Glomerular visceral epithelial cell (primary cell): ENCODE data around the gene LRRC56.
"Not testable (repeated sequence)": the region's sequence is repeated elsewhere in the genome, so short reads cannot be mapped to it uniquely, and the experiment has no call there.

Experiments used
- DNase-seq: peaks from one replicate; pipeline ENCODE4 v3.0.0-alpha.2; 2016; ENCODE audit errors: extremely low spot score

The LRRC56 gene

DNA sequence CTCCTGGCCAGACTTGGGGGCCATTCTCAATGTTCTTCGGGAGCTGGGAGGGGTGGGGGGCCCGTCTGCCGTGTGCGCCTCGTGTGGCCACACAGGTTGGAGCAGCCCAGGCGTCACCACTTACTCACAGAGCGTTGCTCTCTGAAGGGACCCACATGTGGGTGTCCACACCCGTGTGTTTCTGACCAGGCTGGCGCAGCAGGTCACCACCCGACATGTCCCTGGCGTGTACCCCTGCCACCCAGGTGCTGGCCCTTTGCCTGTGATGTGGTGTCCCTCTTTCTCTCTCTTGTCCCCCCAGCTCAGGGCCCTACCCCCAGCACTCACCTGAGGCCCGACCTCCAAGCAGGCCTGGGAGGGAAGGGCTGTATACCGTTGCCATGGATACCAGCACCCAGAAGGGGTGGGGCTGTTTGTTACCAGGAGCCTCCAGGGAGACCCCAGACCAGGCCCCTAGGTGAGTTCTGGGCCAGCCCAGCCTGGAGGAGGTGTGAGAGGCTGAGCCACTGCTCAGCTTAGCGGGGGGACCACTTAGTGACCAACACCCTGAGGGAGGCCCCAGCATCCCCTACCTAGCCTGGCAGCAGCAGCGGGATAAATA lies 21.8 kb downstream of the LRRC56 start:
- DNase-seq, result no peak

DNA sequence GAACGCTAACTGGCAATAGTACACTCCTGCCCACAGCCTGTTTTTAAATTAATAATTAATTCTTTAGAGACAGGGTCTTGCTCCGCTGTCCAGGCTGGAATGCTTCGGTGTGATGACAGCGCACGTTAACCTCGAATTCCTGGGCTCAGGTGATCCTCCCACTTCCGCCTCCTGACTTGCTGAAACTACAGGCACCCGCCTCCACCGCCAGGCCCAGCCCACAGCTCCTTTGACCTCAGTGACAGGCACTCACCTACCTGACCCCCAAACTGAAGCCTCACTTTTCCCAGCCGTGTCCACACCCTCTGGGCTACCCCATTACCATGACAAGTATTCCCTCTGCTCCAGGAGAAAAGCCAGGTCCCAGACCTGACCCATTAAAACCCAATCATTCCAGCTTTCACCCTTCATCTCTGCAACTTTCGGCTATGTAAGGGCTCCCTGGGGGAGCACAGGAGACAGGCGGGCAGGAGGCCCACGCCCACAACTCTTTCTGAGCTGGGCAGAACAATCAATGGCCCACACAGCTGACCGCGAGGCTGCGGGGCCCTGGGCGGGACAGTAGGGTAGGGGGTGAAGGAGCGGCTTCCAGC lies 22.5 kb downstream of the LRRC56 start:
- no peak for DNase-seq

DNA sequence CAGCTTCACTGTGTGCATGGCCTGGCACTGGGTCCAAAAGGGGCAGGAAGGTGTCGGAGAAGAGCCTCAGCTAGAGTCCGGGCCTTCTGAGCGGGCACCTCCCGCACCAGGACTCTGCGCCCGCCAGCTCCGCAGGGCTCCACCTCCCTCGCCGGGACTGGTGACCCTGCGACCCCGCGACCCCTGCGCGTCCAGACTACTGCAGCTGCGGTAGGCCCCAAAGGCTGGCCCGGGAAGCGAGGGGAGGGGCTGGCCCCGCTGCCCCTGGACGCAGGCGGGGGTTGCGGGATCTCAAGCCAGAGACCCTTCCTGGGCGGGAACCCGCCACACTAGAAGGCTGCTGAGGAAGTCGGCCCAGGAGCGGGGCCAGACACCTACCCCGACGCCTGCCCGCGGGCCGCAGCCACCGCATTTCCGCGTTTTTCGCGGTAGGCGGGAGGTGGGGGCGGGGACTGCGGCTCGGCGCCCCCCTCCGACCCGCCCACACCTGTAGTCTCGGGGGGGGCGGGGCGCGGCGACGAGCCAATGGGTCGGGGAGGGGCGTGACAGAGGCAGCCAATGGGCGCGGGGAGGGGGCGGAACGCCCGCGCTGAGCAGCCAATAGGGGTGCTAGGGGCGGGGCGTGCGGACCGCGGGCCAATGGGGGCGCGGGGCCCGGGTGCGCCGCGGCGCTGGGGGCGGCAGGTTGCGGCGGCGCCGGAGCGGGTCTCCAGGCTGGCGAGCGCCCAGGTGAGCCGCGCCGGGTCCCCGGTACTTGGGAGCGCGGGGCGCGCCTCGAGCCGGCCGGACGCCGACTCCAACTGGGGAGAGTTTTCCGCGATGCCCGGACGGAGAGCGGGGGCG lies 23.2 kb downstream of the LRRC56 start, which contains the start of the genes LMNTD2 and RASSF7:
Gene LMNTD2 (minus strand): TSS at position 434 of the 843 bp plus-strand sequence. CDS start 22 bp downstream, at position 412.
Gene RASSF7 (plus strand): TSS at position 666 of the 843 bp plus-strand sequence. CDS start 799 bp downstream, outside the sequence.
- DNase-seq, result peak; percentile 92

DNA sequence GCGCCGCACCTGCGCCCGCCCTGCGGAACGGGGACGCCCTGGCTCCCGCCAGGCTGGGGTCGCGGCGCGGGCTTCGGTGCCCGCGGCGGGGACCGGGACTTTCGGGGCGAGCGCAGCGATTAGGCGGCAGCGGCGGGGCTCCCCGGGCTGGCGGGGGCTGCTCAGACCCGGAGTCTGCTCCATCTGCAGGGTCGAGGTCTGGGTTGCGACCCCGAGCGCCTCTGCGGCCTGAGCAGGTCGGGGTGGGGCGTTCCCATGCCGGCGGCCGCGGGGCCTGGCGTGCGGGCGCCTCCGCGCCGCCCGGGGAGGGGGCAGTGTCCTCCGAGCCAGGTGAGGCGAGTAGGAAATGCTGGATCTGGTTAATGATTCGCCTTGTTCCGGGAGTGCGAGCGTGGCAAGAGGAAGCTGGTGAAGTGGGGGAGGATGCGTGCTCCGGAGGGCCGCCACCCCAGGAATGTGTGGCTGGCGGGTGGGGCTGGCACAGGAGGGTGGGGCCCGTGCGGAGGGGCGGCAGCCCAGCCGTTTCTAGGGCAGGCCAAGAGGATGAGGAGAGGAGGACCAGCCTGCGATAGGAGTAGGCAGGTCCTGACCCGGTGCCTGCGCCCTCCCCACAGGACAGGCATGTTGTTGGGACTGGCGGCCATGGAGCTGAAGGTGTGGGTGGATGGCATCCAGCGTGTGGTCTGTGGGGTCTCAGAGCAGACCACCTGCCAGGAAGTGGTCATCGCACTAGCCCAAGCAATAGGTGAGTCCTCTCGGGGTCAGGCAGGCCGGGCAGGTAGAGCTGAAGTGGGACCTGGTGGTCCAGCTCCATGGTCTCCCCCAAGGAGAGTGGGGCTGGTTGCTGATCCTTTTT lies 24.0 kb downstream of the LRRC56 start:
- DNase-seq, result peak; percentile 92

DNA sequence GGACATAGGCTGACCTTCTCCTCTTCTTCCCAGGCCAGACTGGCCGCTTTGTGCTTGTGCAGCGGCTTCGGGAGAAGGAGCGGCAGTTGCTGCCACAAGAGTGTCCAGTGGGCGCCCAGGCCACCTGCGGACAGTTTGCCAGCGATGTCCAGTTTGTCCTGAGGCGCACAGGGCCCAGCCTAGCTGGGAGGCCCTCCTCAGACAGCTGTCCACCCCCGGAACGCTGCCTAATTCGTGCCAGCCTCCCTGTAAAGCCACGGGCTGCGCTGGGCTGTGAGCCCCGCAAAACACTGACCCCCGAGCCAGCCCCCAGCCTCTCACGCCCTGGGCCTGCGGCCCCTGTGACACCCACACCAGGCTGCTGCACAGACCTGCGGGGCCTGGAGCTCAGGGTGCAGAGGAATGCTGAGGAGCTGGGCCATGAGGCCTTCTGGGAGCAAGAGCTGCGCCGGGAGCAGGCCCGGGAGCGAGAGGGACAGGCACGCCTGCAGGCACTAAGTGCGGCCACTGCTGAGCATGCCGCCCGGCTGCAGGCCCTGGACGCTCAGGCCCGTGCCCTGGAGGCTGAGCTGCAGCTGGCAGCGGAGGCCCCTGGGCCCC lies 24.8 kb downstream of the LRRC56 start:
- no peak for DNase-seq

DNA sequence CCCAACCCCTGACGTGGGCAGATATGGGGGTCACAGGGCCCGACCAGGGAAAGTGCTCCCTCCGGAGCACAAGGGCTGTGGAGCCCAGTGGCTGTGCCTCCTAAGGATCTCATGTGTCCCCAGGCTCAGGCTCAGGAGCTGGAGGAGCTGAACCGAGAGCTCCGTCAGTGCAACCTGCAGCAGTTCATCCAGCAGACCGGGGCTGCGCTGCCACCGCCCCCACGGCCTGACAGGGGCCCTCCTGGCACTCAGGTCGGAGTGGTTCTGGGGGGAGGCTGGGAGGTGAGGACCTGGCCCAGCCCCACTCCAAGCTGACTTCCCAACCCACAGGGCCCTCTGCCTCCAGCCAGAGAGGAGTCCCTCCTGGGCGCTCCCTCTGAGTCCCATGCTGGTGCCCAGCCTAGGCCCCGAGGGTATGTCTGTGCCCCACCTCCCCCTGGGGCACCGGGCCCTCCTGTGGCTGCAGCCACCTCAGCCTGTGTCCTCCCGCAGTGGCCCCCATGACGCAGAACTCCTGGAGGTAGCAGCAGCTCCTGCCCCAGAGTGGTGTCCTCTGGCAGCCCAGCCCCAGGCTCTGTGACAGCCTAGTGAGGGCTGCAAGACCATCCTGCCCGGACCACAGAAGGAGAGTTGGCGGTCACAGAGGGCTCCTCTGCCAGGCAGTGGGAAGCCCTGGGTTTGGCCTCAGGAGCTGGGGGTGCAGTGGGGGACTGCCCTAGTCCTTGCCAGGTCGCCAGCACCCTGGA lies 25.9 kb downstream of the LRRC56 start:
- DNase-seq, result no peak

DNA sequence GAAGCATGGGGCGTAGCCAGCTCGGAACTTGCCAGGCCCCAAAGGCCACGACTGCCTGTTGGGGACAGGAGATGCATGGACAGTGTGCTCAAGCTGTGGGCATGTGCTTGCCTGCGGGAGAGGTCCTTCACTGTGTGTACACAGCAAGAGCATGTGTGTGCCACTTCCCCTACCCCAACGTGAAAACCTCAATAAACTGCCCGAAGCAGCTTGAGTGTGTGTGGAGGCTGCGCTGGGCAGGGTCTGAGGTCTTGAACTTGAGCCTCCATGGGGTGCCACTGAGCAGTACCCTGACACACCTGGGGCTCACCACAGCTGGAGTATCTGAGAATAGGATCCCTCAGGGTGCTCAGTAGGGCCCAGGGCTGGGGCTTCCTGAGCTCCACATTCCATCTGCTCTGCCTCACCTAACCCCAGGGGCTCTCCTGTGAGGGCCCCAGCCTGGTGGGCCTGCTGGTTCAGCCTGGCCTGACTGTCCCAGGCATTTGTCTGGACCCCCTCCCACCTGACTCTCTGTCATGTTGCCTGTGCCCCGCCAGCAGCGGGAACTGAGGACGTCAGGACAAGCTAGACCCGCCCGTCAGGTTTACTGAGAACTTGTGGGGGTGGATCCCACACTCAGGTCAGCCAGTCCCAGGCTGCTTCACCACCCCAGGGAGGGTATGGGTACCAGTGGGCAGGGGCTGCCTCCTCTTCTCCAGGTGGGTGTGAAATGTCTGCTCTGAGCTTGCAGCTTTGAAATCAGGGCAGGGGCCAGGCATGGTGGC lies 26.7 kb downstream of the LRRC56 start:
- DNase-seq, result no peak

DNA sequence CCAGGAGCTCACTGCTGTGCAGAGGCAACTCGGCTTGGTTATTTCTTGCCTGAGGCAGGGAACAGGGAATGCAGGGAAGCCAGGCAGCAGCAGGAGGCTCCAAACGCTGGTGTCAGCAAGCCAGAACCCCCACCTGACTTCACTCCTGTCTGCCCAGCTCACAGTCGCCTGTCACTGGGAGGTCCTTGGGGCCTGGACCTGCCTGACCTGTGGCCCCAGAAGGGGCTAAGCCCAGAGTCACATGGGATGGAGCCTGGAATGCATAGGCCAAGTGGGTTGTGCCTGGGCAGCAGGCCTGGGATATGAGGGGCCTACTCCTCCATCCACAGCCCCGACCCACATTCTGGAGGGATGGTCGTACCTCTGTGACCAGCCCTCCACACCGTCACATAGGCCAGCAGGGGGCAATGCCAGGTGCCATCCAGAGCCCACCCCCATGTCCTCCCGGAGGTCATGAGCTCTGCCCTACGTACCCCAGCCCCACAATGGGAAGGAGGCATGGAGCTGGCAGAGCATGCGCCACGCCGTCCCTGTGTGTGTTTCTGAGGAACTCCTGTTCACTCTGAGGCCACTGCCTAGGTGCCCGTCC lies 28.7 kb downstream of the LRRC56 start:
- no peak for DNase-seq

DNA sequence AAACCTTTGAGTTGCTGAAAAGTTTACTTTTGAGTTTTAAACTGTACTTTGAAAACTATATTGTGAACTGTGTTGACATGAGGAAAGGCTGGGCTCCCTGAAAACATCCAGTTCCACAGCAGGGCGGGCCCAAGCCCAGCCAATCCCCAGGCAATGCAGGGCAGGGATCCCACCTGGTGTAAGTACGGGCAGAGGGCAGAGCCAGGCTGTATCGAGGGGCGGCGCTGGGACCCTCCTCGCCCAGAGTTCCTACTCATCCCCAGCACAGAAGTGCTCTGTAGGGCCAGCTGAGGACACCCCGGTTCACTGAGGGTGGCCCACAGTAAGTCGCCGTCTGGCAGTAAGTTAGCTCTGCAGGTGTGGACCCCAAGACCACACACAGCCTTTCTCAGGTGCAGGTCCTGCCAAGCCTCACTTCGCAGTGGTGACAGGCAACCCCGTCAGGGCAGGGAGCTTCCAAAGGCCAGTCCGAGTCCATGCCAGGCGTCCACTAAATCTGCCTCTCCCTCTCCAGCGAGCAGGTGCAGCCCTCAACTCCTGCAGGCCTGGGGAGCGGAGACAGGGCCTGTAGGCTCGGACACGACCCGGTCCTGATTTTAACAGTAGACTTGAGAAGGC lies 29.8 kb downstream of the LRRC56 start:
- DNase-seq, result no peak

DNA sequence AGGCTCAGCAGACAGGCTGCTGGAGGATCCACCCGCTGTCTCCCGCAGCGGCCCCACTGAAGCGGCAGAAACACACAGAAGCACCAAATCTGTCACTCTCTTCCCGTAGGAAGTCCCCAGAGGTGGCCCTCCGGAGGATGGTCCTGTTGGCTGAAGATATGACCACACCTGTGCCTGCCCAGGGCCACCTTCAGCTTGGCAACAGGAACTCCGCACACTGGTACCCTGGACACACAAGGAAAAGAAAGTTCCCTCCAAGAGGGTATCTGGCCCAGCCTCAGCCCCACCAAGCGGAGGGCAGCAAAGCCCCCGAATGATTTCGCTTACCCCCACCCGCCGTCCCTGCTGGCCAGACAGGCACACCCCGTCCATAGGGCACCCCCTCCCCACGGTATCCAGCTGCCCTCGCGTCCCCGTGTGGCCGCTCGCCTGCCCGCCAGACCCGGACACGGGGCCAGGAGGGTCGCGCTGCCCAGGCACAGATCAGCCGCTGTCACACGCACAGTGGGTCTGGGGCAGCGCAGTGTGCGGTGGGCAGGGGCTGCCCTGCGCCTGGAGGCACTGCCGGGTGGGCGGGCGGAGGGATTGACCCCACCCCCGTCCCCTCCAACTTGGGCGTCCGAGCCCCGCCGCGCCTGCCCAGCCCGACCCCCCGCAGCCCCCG lies 30.4 kb downstream of the LRRC56 start:
- no peak for DNase-seq

DNA sequence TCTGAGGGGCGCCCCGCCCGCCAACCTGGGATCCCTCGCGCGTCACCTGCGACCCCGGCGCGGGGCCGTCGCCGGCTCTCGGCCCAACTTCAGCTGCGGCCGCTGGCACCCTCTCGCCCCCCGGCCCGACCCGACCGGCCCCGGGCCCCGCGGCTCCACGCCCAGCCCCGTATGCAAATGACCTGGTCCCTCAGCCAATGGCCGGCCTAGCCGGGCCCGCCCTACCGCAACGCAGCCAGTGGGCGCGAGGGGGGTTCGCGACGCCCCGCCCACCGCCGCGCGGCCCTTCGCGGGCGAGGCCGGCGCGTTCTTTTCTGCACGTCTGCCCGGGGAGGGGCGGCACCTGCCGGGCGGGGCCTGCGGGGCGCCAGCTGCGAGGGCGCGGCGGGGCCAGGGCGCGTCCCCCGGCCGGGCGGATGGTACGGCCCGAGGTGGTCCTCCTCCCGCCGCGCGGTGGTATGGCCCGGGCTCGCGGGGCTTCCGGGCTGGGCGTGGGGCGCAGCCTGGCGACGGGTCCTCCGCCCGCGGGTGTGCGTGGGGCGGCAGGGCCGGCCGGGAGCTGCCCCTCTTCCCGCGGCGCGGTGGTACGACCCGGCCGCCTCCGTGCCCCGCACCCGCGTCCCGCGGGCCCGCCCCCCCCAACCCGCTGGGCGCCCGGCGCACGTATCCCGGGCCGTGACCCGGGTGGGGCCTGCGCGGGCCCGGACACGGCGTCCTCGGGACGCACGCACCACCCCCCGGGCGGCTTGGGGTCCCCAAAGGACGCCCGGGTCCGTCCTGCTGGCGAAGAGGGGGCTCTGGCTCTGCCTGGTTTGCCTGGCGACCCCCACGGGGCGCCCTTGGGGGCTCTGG lies 31.2 kb downstream of the LRRC56 start:
- DNase-seq, result peak; percentile 96

DNA sequence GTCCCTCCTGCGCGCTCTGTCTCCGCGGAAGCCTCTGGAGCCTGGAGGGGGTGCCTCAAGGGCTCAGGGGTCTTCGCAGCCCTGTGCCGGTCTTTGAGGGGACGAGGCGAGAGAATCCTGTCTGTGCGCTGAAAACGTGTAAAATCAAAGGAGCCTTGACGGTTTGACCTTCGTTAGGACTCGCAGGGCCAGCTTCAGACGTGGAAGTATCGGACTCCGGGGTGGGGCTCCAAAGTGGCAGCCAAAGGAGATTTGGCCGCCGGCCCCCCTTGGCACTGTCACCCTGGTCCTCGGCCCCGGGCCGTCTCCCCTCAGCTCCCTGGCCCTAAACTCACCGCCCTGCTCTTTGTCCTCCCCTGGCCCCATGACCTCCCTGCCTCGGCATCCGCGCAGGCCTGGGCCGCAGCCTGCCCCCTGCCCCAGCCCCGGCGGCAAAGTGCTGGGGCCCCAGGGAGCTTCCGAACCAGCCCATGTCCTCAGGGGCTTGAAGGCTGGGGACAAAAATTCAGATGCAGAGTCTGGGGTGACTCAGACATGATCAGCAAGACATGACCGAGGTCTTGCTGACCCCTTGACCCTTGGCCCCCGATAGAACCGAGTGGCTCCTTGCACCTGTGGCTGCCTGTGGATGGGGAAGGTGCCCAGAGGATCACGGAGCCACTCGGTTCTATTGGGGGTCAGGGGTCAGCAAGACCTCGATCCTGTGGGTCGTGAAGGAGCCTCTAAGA lies 32.0 kb downstream of the LRRC56 start:
- no peak for DNase-seq

DNA sequence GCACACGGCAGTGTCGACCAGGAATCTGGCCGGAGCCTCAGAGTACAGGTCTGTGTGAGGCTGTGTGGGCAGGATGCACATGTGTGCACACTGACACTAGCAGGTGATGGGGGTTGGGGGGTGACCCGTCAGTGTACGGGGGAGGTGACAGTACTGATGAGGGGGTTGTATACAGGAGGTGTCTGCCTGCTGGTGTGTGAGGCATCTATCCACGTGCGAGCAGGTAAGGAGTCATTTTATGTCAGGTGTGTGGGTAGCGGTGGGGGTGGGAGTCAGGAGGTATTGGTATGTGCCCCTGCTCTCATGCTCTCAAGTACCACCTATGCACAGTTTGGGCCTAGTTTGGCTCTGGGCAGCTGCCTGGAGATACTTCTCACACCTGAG lies 34.5 kb downstream of the LRRC56 start:
- no peak for DNase-seq

DNA sequence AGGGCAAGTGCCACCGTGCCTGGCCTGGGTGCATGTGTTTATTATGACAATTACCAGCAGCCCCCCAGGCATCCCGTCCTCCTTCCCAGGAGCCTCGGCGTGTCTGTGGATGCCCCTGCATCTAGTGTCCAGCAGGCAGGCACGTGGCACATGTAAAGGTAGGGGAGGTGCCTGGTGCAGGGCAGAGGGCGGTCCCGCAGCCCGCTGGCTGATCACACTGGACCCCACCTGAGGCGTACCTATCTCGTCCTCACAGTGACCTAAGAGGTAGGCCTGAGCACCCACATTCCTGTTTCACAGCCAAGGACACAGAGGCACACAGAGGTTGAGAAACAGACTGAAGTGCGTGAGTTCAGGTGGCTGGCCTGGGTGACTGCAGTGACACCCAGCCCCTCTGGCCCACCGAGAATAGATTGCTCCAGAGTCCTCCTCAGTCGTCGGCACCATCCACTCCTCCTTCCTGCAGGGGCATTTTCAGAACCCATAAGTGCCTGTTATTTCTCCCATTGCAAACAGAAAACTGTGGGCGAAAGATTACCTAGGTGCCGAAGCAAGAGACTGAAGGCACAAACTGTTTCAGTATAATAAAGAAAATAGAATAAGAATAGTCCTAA lies 35.9 kb downstream of the LRRC56 start:
- no peak for DNase-seq

DNA sequence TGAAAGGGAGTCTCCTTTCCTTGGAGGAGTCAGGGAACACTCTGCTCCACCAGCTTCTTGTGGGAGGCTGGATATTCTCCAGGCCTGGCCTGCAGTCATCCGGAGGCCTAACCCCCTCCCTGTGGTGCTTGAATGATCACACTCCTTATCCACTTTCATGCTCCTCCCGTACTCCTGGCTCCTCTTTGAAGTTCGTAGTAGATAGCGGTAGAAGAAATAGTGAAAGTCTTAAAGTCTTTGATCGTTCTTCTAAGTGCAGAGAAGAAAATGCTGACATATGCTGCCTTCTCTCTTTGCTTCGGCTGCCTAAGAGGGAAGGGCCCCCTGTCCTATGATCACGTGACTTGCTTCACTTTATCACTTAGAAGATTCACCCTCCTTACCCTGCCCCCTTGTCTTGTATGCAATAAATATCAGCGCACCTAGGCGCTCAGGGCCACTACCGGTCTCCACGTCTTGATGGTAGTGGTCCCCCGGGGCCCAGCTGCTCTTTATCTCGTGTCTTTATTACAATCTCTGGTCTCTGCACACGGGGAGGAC lies 36.8 kb downstream of the LRRC56 start:
- not testable (repeated sequence) for DNase-seq

DNA sequence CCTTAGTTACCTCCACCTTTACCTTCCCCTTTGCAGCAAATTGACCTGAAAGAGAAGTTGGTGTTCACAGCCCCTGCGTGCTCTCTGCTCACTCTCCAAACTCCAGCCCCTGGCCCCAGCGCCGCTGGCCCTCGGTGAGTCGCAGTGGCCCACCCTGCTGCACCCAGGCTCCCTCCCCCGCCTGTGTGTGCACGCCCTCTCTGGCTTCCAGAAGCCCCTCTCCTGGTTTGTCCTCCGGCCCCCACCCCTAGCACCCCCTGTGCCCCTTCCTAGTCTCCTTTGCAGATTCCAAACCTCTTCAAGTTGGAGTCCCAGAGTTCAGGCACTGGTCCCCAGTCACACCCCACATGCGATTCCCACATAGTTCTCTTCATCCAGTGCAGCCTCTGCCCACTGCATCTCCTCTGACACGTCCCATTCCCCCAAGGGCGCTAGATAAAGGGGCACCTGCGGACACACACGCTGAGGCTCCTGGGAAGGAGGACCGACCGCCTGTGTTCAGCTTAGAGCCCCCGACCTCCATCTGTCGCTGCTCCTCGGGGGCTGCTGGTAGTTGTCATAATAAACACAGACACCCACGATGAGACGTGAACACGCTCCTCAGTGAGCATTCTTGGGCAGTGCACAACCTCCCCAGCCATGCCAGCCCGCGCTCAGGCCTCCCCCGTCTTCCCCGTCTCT lies 37.4 kb downstream of the LRRC56 start:
- DNase-seq, result no peak
